ENCODE data around the gene HS1BP3.

The HS1BP3 gene

DNA sequence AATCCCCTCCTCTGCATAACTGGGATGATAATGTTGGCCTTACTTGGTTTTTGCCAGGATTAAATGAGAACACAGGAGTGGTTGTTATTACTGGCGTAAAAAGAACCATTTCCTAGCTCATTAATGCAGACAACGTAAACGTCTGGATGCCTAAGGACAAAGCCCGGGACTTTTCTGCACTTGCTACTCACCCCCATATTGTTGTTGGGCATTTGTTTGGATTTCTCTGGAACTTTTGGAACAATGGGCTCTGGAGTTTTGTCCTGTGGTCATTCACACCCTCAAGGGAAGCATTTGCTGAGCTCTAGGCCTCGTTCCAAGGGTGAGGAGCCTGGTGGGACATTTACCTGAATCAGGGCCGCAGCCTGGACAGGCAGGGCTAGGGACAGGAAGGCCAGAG, 76.0 kb downstream of the HS1BP3 start:
- DNase-seq: no peak
- Histone ChIP-seq H4K91ac (ENCODE audit: low read depth, low read length) (peak overlapping the region; percentile 95), H3K4me2 (ENCODE audit: low read length) (no peak overlapping the region), H3K4ac (ENCODE audit: low read depth, low read length) (peak overlapping the region; percentile 8), H4K8ac (ENCODE audit: low read depth, low read length) (peak overlapping the region; percentile 56), H4K12ac (ENCODE audit: low read depth, low read length) (no peak overlapping the region), H3K4me1 (ENCODE audit: control insufficient read depth in 1 of 2, insufficient read depth in 2 of 2, low read length in 2 of 2) (peaks cover 59 to 60% of the 10 kb centered on the region in 2 experiments), H3K14ac (ENCODE audit: low read length) (peak overlapping the region; percentile 72), H3K27me3 (ENCODE audit: insufficient read depth, low read length) (no peaks in the 10 kb centered on the region), H2BK12ac (ENCODE audit: low read length) (peak overlapping the region; percentile 85), H3K23ac (ENCODE audit: low read length) (no peak overlapping the region), H3K36me3 (ENCODE audit: control insufficient read depth in 1 of 2, insufficient read depth in 2 of 2, low read length in 2 of 2) (no peaks in the 10 kb centered on the region), H3K79me1 (ENCODE audit: low read length) (peaks cover 85% of the 10 kb centered on the region), H2BK120ac (ENCODE audit: insufficient read depth, low read length, poor library complexity) (peak overlapping the region; percentile 96), H3K18ac (ENCODE audit: low read length) (peak overlapping the region; percentile 24), H3K27ac (ENCODE audit: low read depth, low read length) (peak overlapping the region; percentile 30), H2AK5ac (ENCODE audit: low read length) (peak overlapping the region; percentile 75), H3K9ac (ENCODE audit: low read length) (no peak overlapping the region), H2BK5ac (ENCODE audit: low read depth, low read length, poor library complexity) (peak overlapping the region; percentile 77), H3K4me3 (ENCODE audit: low read depth, low read length) (no peak overlapping the region), H3K79me2 (ENCODE audit: control insufficient read depth, insufficient read depth, low read length, poor library complexity) (peaks cover 18% of the 10 kb centered on the region), H2AFZ (ENCODE audit: insufficient read depth, low read length, poor library complexity) (no peak overlapping the region), H3K9me3 (ENCODE audit: insufficient read depth, low read depth, low read length) (no peaks in the 10 kb centered on the region)
- no CpG with 5 or more reads among the region's 6 CpGs for WGBS (ENCODE audit: extremely low coverage, insufficient coverage, insufficient read length)

DNA sequence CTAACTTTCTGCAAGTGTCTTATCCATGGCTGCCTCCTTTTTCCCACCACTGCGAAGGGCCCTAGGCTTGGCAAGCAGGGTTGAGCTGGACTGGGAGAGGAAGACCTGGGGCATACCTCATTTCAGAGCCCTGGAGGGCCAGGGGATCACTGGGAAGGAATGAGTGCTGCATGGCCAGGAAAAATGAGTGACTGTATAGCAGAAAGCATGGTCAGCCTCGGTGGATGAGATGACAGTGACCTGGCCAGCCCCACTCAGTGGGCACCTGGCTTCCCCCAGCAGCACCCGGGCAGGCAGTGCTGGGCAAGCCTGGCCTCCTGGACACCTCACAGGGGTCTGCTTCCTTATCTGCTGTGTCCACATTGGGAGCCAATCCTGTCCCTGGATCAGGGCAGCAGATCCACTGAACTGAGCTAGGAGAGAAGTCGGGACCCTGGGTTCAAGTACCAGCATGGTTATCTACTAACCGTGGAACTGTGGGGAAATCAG, 76.4 kb downstream of the HS1BP3 start:
- Histone ChIP-seq H3K27ac (ENCODE audit: low read depth, low read length) (no peak overlapping the region), H3K4ac (ENCODE audit: low read depth, low read length) (no peak overlapping the region)
- WGBS (ENCODE audit: extremely low coverage, insufficient coverage, insufficient read length): no CpG with 5 or more reads among the region's 5 CpGs

DNA sequence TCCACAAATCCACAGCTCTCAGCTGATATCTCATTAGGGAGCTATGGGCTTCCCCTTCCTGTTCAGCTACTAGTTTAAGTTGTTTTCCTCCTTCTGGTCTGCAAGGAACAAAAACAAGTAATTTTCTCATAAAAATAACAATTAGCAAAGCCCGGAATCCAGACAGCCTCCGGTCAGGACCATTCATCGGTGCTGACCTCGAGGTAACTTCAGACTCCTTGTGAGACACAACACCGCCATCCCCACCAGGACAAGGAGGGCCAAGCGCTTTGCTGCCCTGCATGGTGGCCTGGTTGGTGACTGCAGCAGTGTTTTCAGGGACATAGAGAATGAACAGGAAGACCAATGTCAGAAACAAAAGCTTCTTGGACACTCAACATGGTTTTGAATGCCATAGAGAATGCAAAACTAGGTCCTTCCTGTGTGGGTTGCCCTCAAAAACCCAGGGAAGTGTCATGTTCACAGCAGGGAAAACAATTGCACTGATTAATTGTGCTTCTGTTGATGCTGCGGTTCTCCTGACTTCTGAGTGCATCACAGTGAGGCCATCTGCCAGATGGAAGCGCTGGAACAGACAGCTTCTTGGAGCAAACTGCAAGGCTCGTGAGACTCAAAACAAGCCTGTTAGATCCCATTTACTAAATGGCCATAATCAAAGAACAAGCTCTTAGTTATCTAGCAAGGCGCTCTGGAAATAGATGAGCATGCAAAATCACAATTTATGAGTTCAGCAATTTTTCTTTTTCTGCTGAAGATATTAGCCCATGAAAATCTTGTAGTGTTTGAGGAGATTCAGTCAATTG, 77.1 kb downstream of the HS1BP3 start:
- H3K9ac ChIP-seq (ENCODE audit: low read length): no peak overlapping the region
- H3K27ac ChIP-seq (ENCODE audit: low read depth, low read length): peak overlapping the region; percentile 5
- peaks cover 57 to 59% of the 10 kb centered on the region in 2 experiments for H3K4me1 ChIP-seq (ENCODE audit: control insufficient read depth in 1 of 2, insufficient read depth in 2 of 2, low read length in 2 of 2)
- H4K8ac ChIP-seq (ENCODE audit: low read depth, low read length): peak overlapping the region; percentile 55
- peak overlapping the region; percentile 67 for H2BK5ac ChIP-seq (ENCODE audit: low read depth, low read length, poor library complexity)
- peak overlapping the region; percentile 89 for H3K14ac ChIP-seq (ENCODE audit: low read length)
- no peak overlapping the region for H3K4me2 ChIP-seq (ENCODE audit: low read length)
- no peak overlapping the region for H4K12ac ChIP-seq (ENCODE audit: low read depth, low read length)
- peak overlapping the region; percentile 96 for H2BK120ac ChIP-seq (ENCODE audit: insufficient read depth, low read length, poor library complexity)
- peak overlapping the region; percentile 98 for H2BK12ac ChIP-seq (ENCODE audit: low read length)
- peak overlapping the region; percentile 81 for H2AK5ac ChIP-seq (ENCODE audit: low read length)
- no peak for DNase-seq
- peaks cover 84% of the 10 kb centered on the region for H3K79me1 ChIP-seq (ENCODE audit: low read length)
- H3K4ac ChIP-seq (ENCODE audit: low read depth, low read length): peak overlapping the region; percentile 56
- peak overlapping the region; percentile 95 for H4K91ac ChIP-seq (ENCODE audit: low read depth, low read length)
- no peak overlapping the region for H2AFZ ChIP-seq (ENCODE audit: insufficient read depth, low read length, poor library complexity)
- H3K18ac ChIP-seq (ENCODE audit: low read length): peak overlapping the region; percentile 62
- no peaks in the 10 kb centered on the region for H3K36me3 ChIP-seq (ENCODE audit: control insufficient read depth in 1 of 2, insufficient read depth in 2 of 2, low read length in 2 of 2)
- no peaks in the 10 kb centered on the region for H3K9me3 ChIP-seq (ENCODE audit: insufficient read depth, low read depth, low read length)
- no CpG with 5 or more reads among the region's 10 CpGs for WGBS (ENCODE audit: extremely low coverage, insufficient coverage, insufficient read length)
- no peaks in the 10 kb centered on the region for H3K27me3 ChIP-seq (ENCODE audit: insufficient read depth, low read length)
- H3K23ac ChIP-seq (ENCODE audit: low read length): no peak overlapping the region
- no peak overlapping the region for H3K4me3 ChIP-seq (ENCODE audit: low read depth, low read length)
- H3K79me2 ChIP-seq (ENCODE audit: control insufficient read depth, insufficient read depth, low read length, poor library complexity): peaks cover 19% of the 10 kb centered on the region

More for the DNA sequence above, 76.4 kb downstream of the HS1BP3 start:
- Histone ChIP-seq H3K79me1 (ENCODE audit: low read length) (peaks cover 85% of the 10 kb centered on the region), H3K4me2 (ENCODE audit: low read length) (no peak overlapping the region), H3K9me3 (ENCODE audit: insufficient read depth, low read depth, low read length) (no peaks in the 10 kb centered on the region), H3K9ac (ENCODE audit: low read length) (no peak overlapping the region), H2BK12ac (ENCODE audit: low read length) (peak overlapping the region; percentile 85), H3K36me3 (ENCODE audit: control insufficient read depth in 1 of 2, insufficient read depth in 2 of 2, low read length in 2 of 2) (no peaks in the 10 kb centered on the region), H4K12ac (ENCODE audit: low read depth, low read length) (no peak overlapping the region), H4K8ac (ENCODE audit: low read depth, low read length) (peak overlapping the region; percentile 7), H3K4me1 (ENCODE audit: control insufficient read depth in 1 of 2, insufficient read depth in 2 of 2, low read length in 2 of 2) (peaks cover 59% of the 10 kb centered on the region in 2 experiments), H3K79me2 (ENCODE audit: control insufficient read depth, insufficient read depth, low read length, poor library complexity) (peaks cover 19% of the 10 kb centered on the region), H2BK120ac (ENCODE audit: insufficient read depth, low read length, poor library complexity) (peak overlapping the region; percentile 96), H3K27me3 (ENCODE audit: insufficient read depth, low read length) (no peaks in the 10 kb centered on the region), H4K91ac (ENCODE audit: low read depth, low read length) (peak overlapping the region; percentile 95), H2BK5ac (ENCODE audit: low read depth, low read length, poor library complexity) (peak overlapping the region; percentile 77), H2AK5ac (ENCODE audit: low read length) (peak overlapping the region; percentile 95), H2AFZ (ENCODE audit: insufficient read depth, low read length, poor library complexity) (peak overlapping the region; percentile 52), H3K14ac (ENCODE audit: low read length) (peak overlapping the region; percentile 83), H3K4me3 (ENCODE audit: low read depth, low read length) (no peak overlapping the region), H3K18ac (ENCODE audit: low read length) (peak overlapping the region; percentile 6), H3K23ac (ENCODE audit: low read length) (no peak overlapping the region)
- DNase-seq: no peak

DNA sequence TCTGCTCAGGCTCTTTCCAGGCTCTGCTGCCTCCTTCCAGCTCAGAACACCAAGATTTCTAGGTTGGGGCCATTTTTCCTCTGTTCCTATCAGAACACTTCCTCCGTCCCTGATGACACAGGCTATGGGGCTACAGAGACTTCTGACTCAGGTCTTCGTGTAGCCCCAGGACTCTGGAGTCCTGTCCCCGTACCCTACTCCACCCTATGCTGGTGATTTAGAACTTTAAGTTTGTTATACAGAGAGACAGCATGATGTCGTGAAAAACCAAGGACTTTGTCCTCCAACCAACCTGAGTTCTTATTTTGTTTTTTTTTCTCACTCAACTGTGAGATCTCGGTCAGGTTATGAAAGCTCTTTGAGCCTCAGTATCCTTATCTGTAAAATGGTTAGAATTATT, 78.7 kb downstream of the HS1BP3 start:
- Histone ChIP-seq H3K79me1 (ENCODE audit: low read length) (peaks cover 83% of the 10 kb centered on the region), H3K9me3 (ENCODE audit: insufficient read depth, low read depth, low read length) (no peaks in the 10 kb centered on the region), H2AK5ac (ENCODE audit: low read length) (peak overlapping the region; percentile 93), H3K14ac (ENCODE audit: low read length) (peak overlapping the region; percentile 68), H4K91ac (ENCODE audit: low read depth, low read length) (peak overlapping the region; percentile 100), H3K79me2 (ENCODE audit: control insufficient read depth, insufficient read depth, low read length, poor library complexity) (peaks cover 18% of the 10 kb centered on the region), H2BK5ac (ENCODE audit: low read depth, low read length, poor library complexity) (peak overlapping the region; percentile 48), H3K4me2 (ENCODE audit: low read length) (no peak overlapping the region), H3K9ac (ENCODE audit: low read length) (no peak overlapping the region), H3K23ac (ENCODE audit: low read length) (no peak overlapping the region), H3K27ac (ENCODE audit: low read depth, low read length) (no peak overlapping the region), H4K8ac (ENCODE audit: low read depth, low read length) (peak overlapping the region; percentile 5), H3K4me3 (ENCODE audit: low read depth, low read length) (no peak overlapping the region), H3K4me1 (ENCODE audit: control insufficient read depth in 1 of 2, insufficient read depth in 2 of 2, low read length in 2 of 2) (peaks cover 56 to 59% of the 10 kb centered on the region in 2 experiments), H3K4ac (ENCODE audit: low read depth, low read length) (peak overlapping the region; percentile 68), H3K27me3 (ENCODE audit: insufficient read depth, low read length) (no peaks in the 10 kb centered on the region), H3K36me3 (ENCODE audit: control insufficient read depth in 1 of 2, insufficient read depth in 2 of 2, low read length in 2 of 2) (no peaks in the 10 kb centered on the region), H2BK12ac (ENCODE audit: low read length) (peak overlapping the region; percentile 87), H4K12ac (ENCODE audit: low read depth, low read length) (no peak overlapping the region), H3K18ac (ENCODE audit: low read length) (peak overlapping the region; percentile 46), H2AFZ (ENCODE audit: insufficient read depth, low read length, poor library complexity) (no peak overlapping the region), H2BK120ac (ENCODE audit: insufficient read depth, low read length, poor library complexity) (peak overlapping the region; percentile 100)
- no peak for DNase-seq
- WGBS (ENCODE audit: extremely low coverage, insufficient coverage, insufficient read length): no CpG with 5 or more reads among the region's 5 CpGs
